BJ (cell line): ENCODE measurements around the gene RCN1. TPM values are rescaled to one million over a fixed set of nuclear protein-coding genes. Genes with fewer than 3 reads are reported as not detected.

Source experiments
- CTCF ChIA-PET: fragments of 350-600 bp; formaldehyde crosslinking; extraction: SDS; loops from one replicate; lab custom pipeline; 2021; ENCODE audit warnings: antibody characterized with exemption, inconsistent platforms; lab: Yijun Ruan, JAX
- POLR2A ChIA-PET: fragments of 300-600 bp; sonication (Branson Sonifier 250); formaldehyde crosslinking; extraction: SDS; loops from one replicate; lab custom pipeline; 2021; ENCODE audit warnings: antibody characterized with exemption; lab: Charles Lee
- DNase-seq: peaks from one replicate; pipeline ENCODE4 v3.0.0-alpha.2; 2011; ENCODE audit warnings: low read depth
- H3K27me3 ChIP-seq: 2 replicates; pipeline ENCODE4 v1.6.0; 2011; ENCODE audit warnings: low read length; ENCODE audit not compliant: control insufficient read depth, insufficient read depth
- H3K36me3 ChIP-seq: 2 replicates; pipeline ENCODE4 v1.5.1; 2011; ENCODE audit warnings: low read length; ENCODE audit not compliant: control insufficient read depth, insufficient read depth
- H3K4me3 ChIP-seq: 2 replicates; pipeline ENCODE4 v1.5.1; 2011; ENCODE audit warnings: low read depth, mild to moderate bottlenecking, control low read depth, low read length
- polyA plus RNA-seq: library from polyadenylated mRNA; depleted of rRNA; stranded (reverse); fragments of >200 nt; gene quantifications from 2 replicates; pipeline ENCODE4 v1.2.3, GENCODE V29; 2011
- TF ChIP-seq, protein P1 (sequence below): IDR thresholded peaks from 2 replicates; pipeline ENCODE4 v1.5.1; 2011; ENCODE audit warnings: low read depth, mild to moderate bottlenecking, control low read depth, inconsistent platforms, low read length, moderate library complexity; ENCODE audit not compliant: insufficient read depth

Gene RCN1
- polyA plus RNA-seq, 1 experiment, result 131 TPM

DNA sequence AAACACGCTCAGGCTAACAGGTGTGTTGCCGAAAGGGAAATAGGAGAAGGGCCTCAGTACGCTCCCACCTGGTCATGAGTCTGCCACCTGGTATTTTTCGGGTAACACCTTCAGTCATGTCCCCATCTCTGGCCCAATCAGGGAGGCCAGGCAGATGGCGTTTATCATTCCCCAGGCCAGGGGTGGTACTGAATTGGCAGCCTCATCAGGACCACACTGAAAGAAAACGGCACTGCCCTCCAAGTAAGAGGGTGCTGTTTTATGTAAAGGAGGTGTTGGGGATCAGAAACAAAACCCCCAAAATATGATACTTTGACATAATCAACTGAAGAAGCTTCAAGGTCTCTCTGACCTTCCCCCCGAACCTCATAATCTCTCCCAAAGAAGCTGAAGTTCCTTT lies 58.9 kb downstream of the RCN1 start:
- H3K36me3 ChIP-seq, result no peaks in the 10 kb centered on the region
- ChIA-PET CTCF (interaction anchor here (0.9 to 2.1 kb wide), 3 partner anchors 12 to 98 kb away, joined by 3 to 5 read pairs (median 3); no protein-coding TSS in a partner anchor), POLR2A (no interaction called here)
- no peak overlapping the region for H3K4me3 ChIP-seq
- peaks cover 2% of the 10 kb centered on the region; the same call in 1 of the 2 replicates for H3K27me3 ChIP-seq
- TF ChIP-seq, protein P1, sequence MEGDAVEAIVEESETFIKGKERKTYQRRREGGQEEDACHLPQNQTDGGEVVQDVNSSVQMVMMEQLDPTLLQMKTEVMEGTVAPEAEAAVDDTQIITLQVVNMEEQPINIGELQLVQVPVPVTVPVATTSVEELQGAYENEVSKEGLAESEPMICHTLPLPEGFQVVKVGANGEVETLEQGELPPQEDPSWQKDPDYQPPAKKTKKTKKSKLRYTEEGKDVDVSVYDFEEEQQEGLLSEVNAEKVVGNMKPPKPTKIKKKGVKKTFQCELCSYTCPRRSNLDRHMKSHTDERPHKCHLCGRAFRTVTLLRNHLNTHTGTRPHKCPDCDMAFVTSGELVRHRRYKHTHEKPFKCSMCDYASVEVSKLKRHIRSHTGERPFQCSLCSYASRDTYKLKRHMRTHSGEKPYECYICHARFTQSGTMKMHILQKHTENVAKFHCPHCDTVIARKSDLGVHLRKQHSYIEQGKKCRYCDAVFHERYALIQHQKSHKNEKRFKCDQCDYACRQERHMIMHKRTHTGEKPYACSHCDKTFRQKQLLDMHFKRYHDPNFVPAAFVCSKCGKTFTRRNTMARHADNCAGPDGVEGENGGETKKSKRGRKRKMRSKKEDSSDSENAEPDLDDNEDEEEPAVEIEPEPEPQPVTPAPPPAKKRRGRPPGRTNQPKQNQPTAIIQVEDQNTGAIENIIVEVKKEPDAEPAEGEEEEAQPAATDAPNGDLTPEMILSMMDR, result no peak
- DNase-seq, result no peak

DNA sequence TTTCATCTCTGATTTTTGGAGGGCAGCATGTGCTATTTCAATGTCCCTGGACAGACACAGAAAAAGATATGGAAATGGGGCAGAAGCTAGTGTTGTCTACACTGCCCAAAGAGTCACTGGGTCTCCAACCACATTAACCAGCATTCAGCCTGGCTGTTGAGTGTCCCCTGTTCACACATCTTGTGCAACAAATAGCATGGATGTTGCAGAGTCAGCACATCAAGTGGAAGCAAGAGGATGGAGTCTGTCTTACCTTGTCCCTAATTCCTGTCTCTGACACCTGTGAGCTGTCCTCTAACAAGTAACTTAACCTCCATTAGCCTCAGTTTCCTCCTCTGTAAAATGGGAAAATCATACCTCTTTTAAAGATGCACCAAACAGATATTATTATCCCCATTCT lies 60.2 kb downstream of the RCN1 start:
- DNase-seq, result no peak
- Histone ChIP-seq H3K27me3 (peaks cover 2% of the 10 kb centered on the region), H3K4me3 (no peak overlapping the region), H3K36me3 (no peaks in the 10 kb centered on the region)
- TF ChIP-seq, protein P1, result no peak
- ChIA-PET CTCF (interaction anchor here (0.8 to 1.1 kb wide), 3 partner anchors 14 to 117 kb away, joined by 3 to 4 read pairs (median 3); no protein-coding TSS in a partner anchor), POLR2A (no interaction called here)

DNA sequence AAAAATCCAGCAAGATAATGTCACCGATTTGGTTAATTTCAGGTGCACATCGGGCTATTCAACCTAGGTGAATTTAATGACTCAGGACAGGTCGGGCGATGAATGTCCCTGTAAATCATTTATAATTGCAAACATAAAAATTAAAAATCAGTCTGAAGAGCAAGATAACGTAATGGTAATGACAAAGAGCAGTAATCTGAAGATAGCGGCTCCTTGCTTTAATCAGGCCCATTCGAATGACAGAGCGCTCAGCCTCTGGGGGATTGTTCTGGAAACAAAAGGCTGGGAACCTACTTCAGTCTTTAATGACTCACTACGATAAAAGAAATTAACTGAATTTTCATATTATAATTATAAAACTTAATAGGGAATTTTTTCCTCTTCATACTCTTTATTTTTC lies 61.3 kb downstream of the RCN1 start:
- CTCF ChIA-PET, result interaction anchor here (0.9 to 1.5 kb wide), 3 partner anchors 9 to 24 kb away, joined by 3 to 7 read pairs (median 4); no protein-coding TSS in a partner anchor
- no peak for DNase-seq
- H3K27me3 ChIP-seq, result peaks cover 2% of the 10 kb centered on the region
- no peaks in the 10 kb centered on the region for H3K36me3 ChIP-seq
- TF ChIP-seq, protein P1, result no peak
- POLR2A ChIA-PET, result no interaction called here
- no peak overlapping the region for H3K4me3 ChIP-seq

DNA sequence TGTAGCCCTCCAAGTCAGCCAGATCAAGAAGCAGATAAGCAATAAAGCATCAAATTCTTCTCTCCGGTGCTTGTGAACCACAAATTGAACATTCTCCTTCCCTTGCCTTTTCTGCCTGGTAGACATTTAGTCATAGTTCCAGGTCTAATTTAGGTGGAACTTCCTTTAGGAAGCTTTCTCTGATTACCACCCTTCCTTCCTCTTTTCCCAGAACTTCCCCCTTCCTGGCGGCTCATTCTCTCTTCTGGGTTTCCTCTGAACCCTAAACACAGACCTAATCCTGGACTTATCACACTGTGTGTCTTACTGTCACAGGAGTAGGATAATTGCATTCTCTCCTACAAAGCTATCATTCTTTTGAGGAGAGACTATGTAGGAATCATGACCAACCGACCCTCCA lies 61.9 kb downstream of the RCN1 start:
- TF ChIP-seq, protein P1, result no peak
- no peak for DNase-seq
- CTCF ChIA-PET, result interaction anchor here (0.9 to 1.5 kb wide), 6 partner anchors 11 to 37 kb away, joined by 3 to 7 read pairs (median 4); no protein-coding TSS in a partner anchor
- Histone ChIP-seq H3K36me3 (no peaks in the 10 kb centered on the region), H3K27me3 (peaks cover 2% of the 10 kb centered on the region), H3K4me3 (no peak overlapping the region)
- POLR2A ChIA-PET, result no interaction called here

DNA sequence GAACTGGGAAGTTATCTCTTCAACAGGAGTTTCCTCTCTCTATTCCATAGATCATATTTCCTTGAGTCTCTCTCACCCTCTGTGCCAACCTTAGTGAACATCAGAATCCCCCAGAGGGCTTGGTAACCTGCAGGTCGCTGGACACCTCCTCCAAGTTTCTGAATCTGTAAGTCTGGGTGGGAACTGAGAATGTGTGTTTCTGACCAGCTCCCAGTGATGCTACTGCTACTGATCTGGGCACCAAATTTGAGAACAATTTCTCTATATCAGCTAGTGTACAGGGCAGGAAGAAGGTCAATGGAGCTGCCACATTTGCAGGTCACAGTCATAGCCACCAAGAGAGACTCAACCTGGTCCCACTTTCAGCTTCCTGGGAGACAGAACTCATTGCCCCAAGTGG lies 62.9 kb downstream of the RCN1 start:
- TF ChIP-seq, protein P1, result no peak
- peaks cover 2% of the 10 kb centered on the region for H3K27me3 ChIP-seq
- H3K36me3 ChIP-seq, result no peaks in the 10 kb centered on the region
- no peak for DNase-seq
- ChIA-PET POLR2A (no interaction called here), CTCF (interaction anchor here (0.5 to 1.5 kb wide), 16 partner anchors 9 to 770 kb away, joined by 3 to 6 read pairs (median 3); no protein-coding TSS in a partner anchor)
- H3K4me3 ChIP-seq, result no peak overlapping the region
